ENCODE results near the gene TNRC6C. TPM values are rescaled to one million over a fixed set of nuclear protein-coding genes. Genes with fewer than 3 reads are reported as not detected.
A peak's percentile ranks its signal among the peaks of the same experiment; 100 is the strongest.

TNRC6C gene
- total RNA-seq, 1 donor from 2014 or later = 15.5 TPM

DNA sequence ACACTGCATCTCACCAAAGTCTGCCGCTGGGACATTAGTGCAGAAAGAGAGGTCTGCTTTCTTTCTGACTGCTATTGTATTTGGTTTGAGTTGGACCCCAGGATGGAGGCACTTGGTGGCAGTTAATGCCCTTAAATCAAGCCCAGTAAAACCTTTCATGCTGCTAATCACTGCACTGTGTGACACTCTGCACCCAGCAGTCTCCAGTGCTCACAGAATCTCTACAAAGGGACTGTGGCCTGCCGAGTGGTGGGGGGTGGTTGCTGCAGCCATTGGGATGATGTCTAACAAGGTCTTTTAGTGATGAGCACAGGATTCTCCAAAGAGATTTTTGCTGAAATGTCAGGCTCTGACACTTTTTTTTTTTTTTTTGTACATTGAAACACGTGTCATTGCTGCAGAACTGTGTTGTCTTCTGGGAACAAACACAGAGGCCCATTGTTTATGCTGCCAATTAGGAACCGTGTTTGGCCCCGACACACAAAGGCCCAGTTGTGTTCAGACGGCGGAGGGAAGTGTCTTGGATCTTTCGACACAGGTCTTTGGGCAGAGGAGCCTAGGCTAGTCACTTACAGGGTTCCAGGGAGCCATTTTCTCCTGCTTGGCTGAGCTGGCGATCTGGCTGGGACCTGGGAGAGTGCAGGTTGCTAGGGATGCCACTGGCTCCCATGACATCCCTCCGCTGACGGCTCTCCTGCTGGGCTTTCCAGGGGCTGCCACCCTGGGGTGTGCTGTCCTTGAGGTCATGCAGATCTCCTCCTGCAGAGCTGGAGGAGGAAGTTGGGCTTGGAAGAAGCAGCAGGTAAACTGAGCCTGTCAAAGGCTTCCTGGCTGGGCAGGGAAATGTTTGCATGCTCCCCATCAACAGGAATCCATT lies 16.2 kb upstream of the TNRC6C start:
- no peak for DNase-seq (ENCODE audit: low spot score)
- Mint-ChIP-seq H3K36me3 (ENCODE audit: low read depth) (no peaks in the 10 kb centered on the region), H3K27ac (no peak overlapping the region), H3K4me3 (no peak overlapping the region), H3K9me3 (no peaks in the 10 kb centered on the region), H3K4me1 (ENCODE audit: low read depth) (no peaks in the 10 kb centered on the region), H3K27me3 (ENCODE audit: insufficient read depth) (peaks cover 8% of the 10 kb centered on the region)
- intact Hi-C loops (cut with micrococcal nuclease) = no loop called here

DNA sequence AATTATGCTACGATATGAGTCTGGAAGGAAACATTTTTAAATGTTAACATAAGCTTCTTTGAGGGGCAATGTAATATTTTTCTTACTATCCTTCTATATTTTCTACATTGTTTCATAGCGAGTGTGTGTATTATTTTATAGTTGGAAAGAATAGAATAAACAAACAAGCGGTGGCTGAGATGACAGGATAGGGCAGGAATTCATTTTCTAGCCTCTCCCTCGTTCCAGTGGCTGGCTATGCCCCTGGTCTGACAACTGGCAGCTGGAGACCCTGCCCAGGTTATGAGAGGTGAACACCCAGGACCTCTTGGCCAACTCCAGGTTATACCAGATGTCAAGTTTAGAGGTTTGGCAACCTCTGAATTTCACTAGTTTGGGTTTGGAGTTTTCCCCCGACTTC lies 14.5 kb upstream of the TNRC6C start:
- intact Hi-C loops (cut with micrococcal nuclease) = no loop called here
- Mint-ChIP-seq H3K27me3 (ENCODE audit: insufficient read depth) (peaks cover 14% of the 10 kb centered on the region), H3K36me3 (ENCODE audit: low read depth) (no peaks in the 10 kb centered on the region), H3K9me3 (peaks cover 6% of the 10 kb centered on the region), H3K27ac (no peak overlapping the region), H3K4me3 (no peak overlapping the region), H3K4me1 (ENCODE audit: low read depth) (no peaks in the 10 kb centered on the region)
- DNase-seq (ENCODE audit: low spot score) = no peak

DNA sequence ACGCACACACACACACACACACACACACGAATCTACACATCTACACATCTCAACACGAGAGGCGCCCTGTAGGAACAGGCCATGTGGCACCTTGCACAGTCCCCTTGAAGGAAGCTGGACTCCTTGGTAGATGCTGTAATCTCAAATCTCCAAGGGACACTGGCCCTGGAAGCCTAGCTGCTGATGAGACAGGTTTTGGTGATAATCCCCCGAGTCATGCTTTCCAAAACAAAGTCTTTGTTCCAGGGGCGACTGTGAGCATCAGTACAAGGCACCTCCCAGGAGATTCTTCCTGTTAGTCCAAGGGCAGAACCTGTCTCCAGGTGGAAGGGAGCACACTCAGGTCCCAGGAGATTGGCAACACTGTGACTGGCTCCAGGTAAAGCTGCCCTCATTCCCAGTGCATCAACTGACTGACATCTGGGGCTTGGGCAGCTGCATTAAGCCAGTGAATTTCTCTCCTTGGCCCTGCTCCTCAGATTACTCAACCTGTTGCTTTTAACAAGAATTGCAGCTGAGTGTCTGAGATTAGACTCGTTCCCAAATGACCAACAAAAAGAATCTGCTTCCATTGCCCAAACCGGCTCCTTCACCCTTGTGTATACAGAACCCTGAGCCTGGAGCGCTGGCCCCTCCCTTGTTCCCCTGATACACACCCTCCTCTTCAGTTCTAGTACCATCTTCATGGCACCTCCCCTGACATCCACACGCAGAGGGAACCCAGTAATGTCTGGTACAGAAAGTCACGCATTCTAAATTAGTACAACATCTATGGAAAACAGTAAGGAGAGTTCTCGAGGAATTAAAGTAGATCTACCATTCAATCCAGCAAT lies 13.9 kb upstream of the TNRC6C start:
- no peak overlapping the region for H3K27ac Mint-ChIP-seq
- no peak overlapping the region for H3K4me3 Mint-ChIP-seq
- no peak for DNase-seq (ENCODE audit: low spot score)
- H3K4me1 Mint-ChIP-seq (ENCODE audit: low read depth) = no peaks in the 10 kb centered on the region
- H3K27me3 Mint-ChIP-seq (ENCODE audit: insufficient read depth) = peaks cover 18% of the 10 kb centered on the region
- peaks cover 6% of the 10 kb centered on the region for H3K9me3 Mint-ChIP-seq
- intact Hi-C loops (cut with micrococcal nuclease) = no loop called here
- no peaks in the 10 kb centered on the region for H3K36me3 Mint-ChIP-seq (ENCODE audit: low read depth)

DNA sequence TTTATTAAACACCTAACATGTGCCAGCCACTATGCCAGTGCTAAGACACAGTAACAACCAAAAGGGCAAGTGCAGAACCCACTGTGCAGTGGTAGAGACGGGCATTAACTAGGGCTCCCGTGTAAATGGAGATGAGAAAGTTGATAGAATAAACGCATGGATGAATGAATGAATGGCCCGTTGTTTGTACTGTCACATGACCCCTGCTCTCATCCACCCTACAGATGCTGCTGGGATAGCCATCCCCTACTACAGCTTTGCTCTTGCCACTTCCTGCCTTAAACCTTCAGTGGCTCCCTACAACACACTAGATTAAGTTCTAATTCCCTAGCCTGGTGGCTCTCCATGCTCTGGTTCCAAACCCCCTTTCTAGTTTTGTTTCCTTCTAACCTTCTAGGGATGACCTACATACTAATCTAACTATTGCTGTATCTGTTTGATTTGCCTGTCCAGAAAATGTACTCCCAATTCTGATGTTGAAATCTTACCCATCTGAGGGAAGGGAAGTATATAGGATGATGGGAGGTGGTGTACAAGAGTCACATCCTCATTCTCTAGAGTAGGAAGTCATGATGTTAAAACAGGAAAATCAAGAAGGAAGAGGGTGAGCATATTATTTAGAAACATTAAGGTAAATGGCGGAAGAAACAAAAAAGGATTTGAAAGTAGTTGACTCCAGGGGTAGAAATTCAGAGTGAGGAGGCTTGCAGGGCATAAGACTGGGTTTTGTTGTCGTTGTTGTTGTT lies 11.4 kb upstream of the TNRC6C start:
- no peak overlapping the region for H3K4me3 Mint-ChIP-seq
- no peaks in the 10 kb centered on the region for H3K36me3 Mint-ChIP-seq (ENCODE audit: low read depth)
- intact Hi-C loops (cut with micrococcal nuclease) = no loop called here
- peaks cover 27% of the 10 kb centered on the region for H3K27me3 Mint-ChIP-seq (ENCODE audit: insufficient read depth)
- DNase-seq (ENCODE audit: low spot score) = no peak
- H3K27ac Mint-ChIP-seq = no peak overlapping the region
- H3K9me3 Mint-ChIP-seq = peaks cover 6% of the 10 kb centered on the region
- no peaks in the 10 kb centered on the region for H3K4me1 Mint-ChIP-seq (ENCODE audit: low read depth)

DNA sequence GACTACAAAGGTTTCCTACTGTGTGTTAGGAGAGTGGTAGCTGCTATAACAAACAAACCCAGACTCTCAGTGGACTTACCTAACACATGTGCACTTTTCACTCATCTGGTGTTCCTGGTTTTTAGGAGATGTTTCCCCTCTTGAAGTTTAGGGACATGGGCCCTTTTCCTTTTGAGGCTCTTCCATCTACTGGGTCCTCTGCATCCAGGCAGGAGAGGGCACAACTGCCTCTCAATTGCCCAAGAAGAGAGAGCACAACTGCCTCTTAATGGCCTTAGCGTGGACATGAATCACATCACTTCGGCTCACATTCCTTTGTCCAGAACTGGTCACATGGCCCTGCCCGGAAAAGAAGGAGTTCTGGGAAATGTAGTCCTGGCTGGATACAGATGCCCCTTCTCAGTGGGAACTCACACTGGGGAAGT lies 9.8 kb upstream of the TNRC6C start:
- H3K4me1 Mint-ChIP-seq (ENCODE audit: low read depth) = no peaks in the 10 kb centered on the region
- no peaks in the 10 kb centered on the region for H3K36me3 Mint-ChIP-seq (ENCODE audit: low read depth)
- no peak overlapping the region for H3K4me3 Mint-ChIP-seq
- no peak for DNase-seq (ENCODE audit: low spot score)
- peaks cover 41% of the 10 kb centered on the region for H3K27me3 Mint-ChIP-seq (ENCODE audit: insufficient read depth)
- no peak overlapping the region for H3K27ac Mint-ChIP-seq
- intact Hi-C loops (cut with micrococcal nuclease) = no loop called here
- H3K9me3 Mint-ChIP-seq = peaks cover 6% of the 10 kb centered on the region

DNA sequence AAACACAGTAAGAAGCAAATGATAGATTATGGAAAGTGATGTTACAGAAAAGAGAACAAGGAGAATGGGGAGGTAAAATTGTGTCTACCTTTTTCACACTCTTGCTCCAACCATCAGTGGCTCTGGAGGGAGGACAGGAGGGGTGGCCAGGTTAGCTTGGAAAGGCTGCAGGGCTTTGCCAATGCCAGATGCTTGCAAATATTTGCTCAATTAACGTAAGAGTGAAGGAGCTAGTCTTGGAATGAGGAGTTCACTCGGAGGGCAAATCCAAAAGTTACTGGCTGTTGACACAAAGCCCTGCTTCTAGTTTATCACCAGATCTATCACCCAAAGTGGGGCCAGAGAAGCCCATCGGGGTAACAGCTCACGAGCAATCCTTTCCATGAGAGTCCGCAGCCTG lies 7.4 kb upstream of the TNRC6C start:
- intact Hi-C loops (cut with micrococcal nuclease) = no loop called here
- H3K4me1 Mint-ChIP-seq (ENCODE audit: low read depth) = no peaks in the 10 kb centered on the region
- H3K9me3 Mint-ChIP-seq = peaks cover 6% of the 10 kb centered on the region
- DNase-seq (ENCODE audit: low spot score) = no peak
- no peak overlapping the region for H3K4me3 Mint-ChIP-seq
- H3K36me3 Mint-ChIP-seq (ENCODE audit: low read depth) = no peaks in the 10 kb centered on the region
- no peak overlapping the region for H3K27ac Mint-ChIP-seq
- H3K27me3 Mint-ChIP-seq (ENCODE audit: insufficient read depth) = peaks cover 63% of the 10 kb centered on the region

DNA sequence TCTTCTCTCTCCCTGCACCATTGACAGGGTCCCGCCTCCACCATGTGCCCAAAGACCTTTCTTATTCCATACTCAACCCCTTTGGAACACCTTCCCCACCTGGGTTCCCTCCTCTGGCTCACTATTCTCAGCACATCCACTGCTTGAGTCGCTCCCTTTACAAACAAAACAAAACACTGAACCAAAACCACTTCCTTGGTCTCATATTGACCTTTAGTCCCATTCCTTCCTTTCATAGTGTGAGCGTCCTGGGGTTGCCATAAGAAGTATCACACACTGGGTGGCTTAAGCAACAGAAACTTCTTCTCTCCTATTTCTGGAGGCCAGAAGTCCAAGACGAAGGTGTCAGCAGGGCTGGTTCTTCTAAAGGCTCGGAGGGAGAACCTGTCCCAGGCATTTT lies 6.1 kb upstream of the TNRC6C start:
- H3K27ac Mint-ChIP-seq = no peak overlapping the region
- peaks cover 68% of the 10 kb centered on the region for H3K27me3 Mint-ChIP-seq (ENCODE audit: insufficient read depth)
- H3K9me3 Mint-ChIP-seq = peaks cover 6% of the 10 kb centered on the region
- no peaks in the 10 kb centered on the region for H3K36me3 Mint-ChIP-seq (ENCODE audit: low read depth)
- no peak overlapping the region for H3K4me3 Mint-ChIP-seq
- intact Hi-C loops (cut with micrococcal nuclease) = no loop called here
- DNase-seq (ENCODE audit: low spot score) = no peak
- peaks cover 8% of the 10 kb centered on the region for H3K4me1 Mint-ChIP-seq (ENCODE audit: low read depth)

DNA sequence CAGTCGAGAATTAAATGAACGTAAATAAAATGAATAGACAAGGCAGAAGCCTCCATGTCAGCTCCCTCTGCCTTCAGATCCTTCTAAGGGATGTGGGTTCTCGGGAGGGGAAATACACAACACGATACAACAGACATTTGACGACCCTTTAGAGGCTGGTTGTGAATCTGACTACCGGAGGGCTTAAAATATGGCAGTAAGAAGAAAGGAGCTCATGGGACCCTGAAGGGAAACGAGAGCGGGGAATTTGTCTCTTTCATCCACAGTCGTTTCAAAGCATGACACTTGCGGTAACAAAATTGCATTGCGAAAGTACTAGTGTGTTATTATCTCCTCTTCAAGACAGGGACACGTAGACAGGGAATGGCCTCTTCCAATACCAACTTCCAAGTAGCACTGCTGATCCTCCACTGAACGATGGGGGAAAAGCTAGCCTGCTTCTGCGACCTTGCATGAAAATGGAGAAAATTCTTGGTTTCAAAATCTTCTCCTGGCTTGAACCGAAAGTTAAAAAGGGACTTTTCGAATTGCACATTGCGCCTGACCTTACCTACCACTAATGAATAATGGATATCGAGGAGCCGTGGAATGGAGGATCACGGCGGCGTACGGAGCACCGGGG lies 1.2 kb upstream of the TNRC6C start:
- H3K9me3 Mint-ChIP-seq = no peaks in the 10 kb centered on the region
- peak overlapping the region; percentile 95 for H3K4me3 Mint-ChIP-seq
- peaks cover 5% of the 10 kb centered on the region for H3K36me3 Mint-ChIP-seq (ENCODE audit: low read depth)

DNA sequence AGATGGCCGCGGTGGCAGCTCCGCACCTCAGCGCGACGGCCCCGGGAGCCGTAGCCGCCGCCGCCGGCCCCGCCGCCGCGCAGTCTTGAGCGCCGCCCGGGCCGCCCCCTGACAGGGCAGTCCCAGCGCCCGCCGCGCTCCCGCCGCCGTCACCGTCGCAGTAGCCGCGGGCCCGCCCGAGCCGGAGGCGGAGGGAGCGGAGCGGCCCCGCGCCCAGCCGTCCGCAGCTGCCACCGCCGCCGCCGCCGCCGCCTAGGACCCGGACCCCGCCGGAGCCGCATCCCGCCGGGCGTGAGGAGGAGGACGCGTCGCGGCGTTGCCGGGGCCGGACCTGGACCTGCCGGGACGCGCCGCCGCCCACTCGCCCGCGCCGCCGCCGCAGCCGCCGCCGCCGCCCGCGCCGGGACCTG lies 218 bp downstream of the TNRC6C start:
- Mint-ChIP-seq H3K27me3 (ENCODE audit: insufficient read depth) (peaks cover 37% of the 10 kb centered on the region), H3K36me3 (ENCODE audit: low read depth) (peaks cover 5% of the 10 kb centered on the region), H3K4me1 (ENCODE audit: low read depth) (peaks cover 50% of the 10 kb centered on the region), H3K27ac (no peak overlapping the region), H3K9me3 (no peaks in the 10 kb centered on the region), H3K4me3 (peak overlapping the region; percentile 78)
- intact Hi-C loops (cut with micrococcal nuclease) = loop anchor here (1.0 to 5.0 kb wide), 6 partner anchors 76 to 294 kb away; partner anchors contain the start of gene TMC8
- peak; percentile 11 for DNase-seq (ENCODE audit: low spot score)

More for the DNA sequence above, 1.2 kb upstream of the TNRC6C start:
- Mint-ChIP-seq H3K27ac (peak overlapping the region; percentile 89), H3K27me3 (ENCODE audit: insufficient read depth) (peaks cover 48% of the 10 kb centered on the region), H3K4me1 (ENCODE audit: low read depth) (peaks cover 36% of the 10 kb centered on the region)
- DNase-seq (ENCODE audit: low spot score) = peak; percentile 11
- intact Hi-C loops (cut with micrococcal nuclease) = loop anchor here (1.0 to 5.0 kb wide), 3 partner anchors 173 to 295 kb away; partner anchors contain the start of gene TMC8

DNA sequence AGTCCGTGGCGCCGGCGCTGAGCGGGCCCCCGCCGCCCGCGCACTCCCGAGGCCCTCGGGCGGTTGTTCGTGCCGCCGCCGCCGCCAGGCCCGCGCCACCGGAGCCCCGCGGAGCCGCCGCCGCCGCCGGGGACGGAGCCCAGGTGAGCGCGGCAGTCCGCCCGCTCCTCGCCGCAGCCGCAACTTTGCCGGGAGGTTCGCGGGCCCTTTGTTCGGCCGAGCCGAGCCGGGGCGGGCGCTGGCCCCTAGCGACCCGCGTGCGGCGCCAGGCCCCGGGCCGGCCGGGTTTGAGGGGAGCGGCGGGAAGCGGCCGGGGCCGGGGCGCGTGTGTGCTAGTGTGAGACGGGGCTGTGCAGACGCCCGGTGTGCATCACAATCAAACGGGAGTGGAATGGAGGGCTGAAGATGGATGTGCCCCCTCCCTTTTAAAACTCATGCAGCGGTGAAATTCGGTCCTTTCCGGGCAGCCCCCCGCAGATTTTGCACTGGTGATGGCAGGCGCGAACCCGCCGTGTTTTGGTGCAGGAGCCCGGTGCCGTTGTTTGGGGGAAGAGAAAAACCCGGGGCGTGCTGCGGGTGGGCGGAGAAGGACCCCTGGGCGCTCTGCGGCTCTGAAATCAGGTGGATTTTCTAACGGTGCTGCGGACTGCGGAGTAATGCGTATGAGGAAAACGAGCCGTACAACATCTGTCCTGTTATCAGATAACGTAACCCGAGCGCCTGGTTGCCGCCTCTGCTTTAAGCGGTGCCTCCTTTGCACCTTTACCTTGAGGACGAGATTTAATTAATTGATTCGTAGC lies 823 bp downstream of the TNRC6C start:
- peak overlapping the region; percentile 86 for H3K4me3 Mint-ChIP-seq
- intact Hi-C loops (cut with micrococcal nuclease) = loop anchor here (2.0 to 5.0 kb wide), 5 partner anchors 77 to 293 kb away; partner anchors contain the start of gene TMC8
- peaks cover 33% of the 10 kb centered on the region for H3K27me3 Mint-ChIP-seq (ENCODE audit: insufficient read depth)
- peaks cover 56% of the 10 kb centered on the region for H3K4me1 Mint-ChIP-seq (ENCODE audit: low read depth)
- H3K9me3 Mint-ChIP-seq = no peaks in the 10 kb centered on the region
- H3K27ac Mint-ChIP-seq = peak overlapping the region; percentile 85
- H3K36me3 Mint-ChIP-seq (ENCODE audit: low read depth) = peaks cover 5% of the 10 kb centered on the region
- DNase-seq (ENCODE audit: low spot score) = peak; percentile 11

DNA sequence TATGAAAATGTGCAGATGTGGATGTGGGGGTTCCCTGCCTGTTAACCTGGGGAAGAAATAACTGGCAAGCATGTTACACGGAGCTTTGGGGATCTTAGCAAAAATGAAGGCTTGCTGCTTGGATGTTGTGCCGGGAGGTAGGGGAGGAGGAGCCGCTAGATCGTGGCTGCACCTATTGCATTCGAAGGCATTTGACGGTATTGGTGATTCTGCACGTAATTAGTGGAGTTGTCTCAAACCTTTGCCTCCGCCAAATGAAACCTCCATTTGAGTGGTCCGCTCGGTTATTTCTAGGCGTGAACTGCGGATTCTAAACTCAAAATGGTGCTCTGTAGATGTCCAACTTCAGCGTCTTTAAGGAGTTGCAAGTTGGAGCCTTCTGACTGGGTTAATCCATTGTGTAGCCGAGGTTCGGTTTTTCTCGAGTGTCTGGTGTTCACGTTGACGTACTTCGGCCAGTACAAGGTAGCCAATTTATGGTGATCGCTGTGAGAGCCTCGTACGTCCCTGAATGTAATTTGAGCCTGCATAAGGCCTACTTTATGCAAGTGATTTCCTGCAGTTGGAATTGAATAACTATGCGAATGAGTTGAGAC lies 1.5 kb downstream of the TNRC6C start:
- peaks cover 5% of the 10 kb centered on the region for H3K36me3 Mint-ChIP-seq (ENCODE audit: low read depth)
- DNase-seq (ENCODE audit: low spot score) = no peak
- H3K4me1 Mint-ChIP-seq (ENCODE audit: low read depth) = peaks cover 61% of the 10 kb centered on the region
- H3K27ac Mint-ChIP-seq = peak overlapping the region; percentile 85
- intact Hi-C loops (cut with micrococcal nuclease) = loop anchor here (2.0 to 5.0 kb wide), 6 partner anchors 52 to 292 kb away; partner anchors contain the start of gene TMC8
- no peaks in the 10 kb centered on the region for H3K9me3 Mint-ChIP-seq
- peaks cover 26% of the 10 kb centered on the region for H3K27me3 Mint-ChIP-seq (ENCODE audit: insufficient read depth)
- H3K4me3 Mint-ChIP-seq = peak overlapping the region; percentile 86

All from activated T-helper 1 cell treated with anti-CD3 and anti-CD28 coated beads, Interleukin-12 subunit alpha, Interleukin-12 subunit beta, Interleukin-2, Interleukin-4 antibody, amounts not matched to agents 30 ng/mL and 10 ng/mL and 1 ng/mL, durations not matched to agents 14 hours and 24 hours and 36 hours (primary cell).